Gastroesophageal sphincter (tissue), 4 donors: ENCODE measurements around the gene RAP2C. TPM values are rescaled to one million over a fixed set of nuclear protein-coding genes. Genes with fewer than 3 reads are reported as not detected.

Experiments
- ATAC-seq: fragments of 150-250 bp; one replicate; pipeline ENCODE4 v1.9.1; 2016; ENCODE audit warnings: mild to moderate bottlenecking, moderate library complexity
- H3K27ac ChIP-seq, 4 donors: fragments of 200-600 bp; sonication (generic) in 3 of 4; 1 replicate in 3 of 4; 2 replicates in 1 of 4; pipeline ENCODE4 v1.5.1; 2016 to 2019
- H3K27me3 ChIP-seq: fragments of 200-600 bp; sonication (generic); one replicate; pipeline ENCODE4 v1.5.1; 2019
- H3K36me3 ChIP-seq, 2 donors: fragments of 200-600 bp; sonication (generic); one replicate each; pipeline ENCODE4 v1.5.1; 2019; ENCODE audit warnings: control low read depth in 1 of 2
- H3K4me1 ChIP-seq, 3 donors: fragments of 200-600 bp; sonication (generic); 1 replicate in 2 of 3; 2 replicates in 1 of 3; pipeline ENCODE4 v1.5.1; 2016 to 2019; ENCODE audit warnings: control low read depth in 2 of 3
- H3K4me3 ChIP-seq, 2 donors: fragments of 200-600 bp; sonication (generic); one replicate each; pipeline ENCODE4 v1.5.1; 2019; ENCODE audit warnings: mild to moderate bottlenecking in 1 of 2, moderate library complexity in 1 of 2
- H3K9me3 ChIP-seq, 3 donors: fragments of 200-600 bp; sonication (generic); one replicate each; pipeline ENCODE4 v1.5.1; 2017 to 2019; ENCODE audit warnings: control low read depth in 2 of 3
- CTCF ChIP-seq, 4 experiments: fragments of 200-600 bp in 2 of 4; fragments of 450-650 bp in 2 of 4; sonication (generic) in 1 of 4; IDR thresholded peaks; one replicate each; pipeline ENCODE4 v1.5.1; 2017 to 2019; ENCODE audit warnings: antibody characterized with exemption in 4 of 4, mild to moderate bottlenecking in 2 of 4, moderate library complexity in 2 of 4
- EP300 ChIP-seq: sonication (generic); formaldehyde crosslinking; IDR thresholded peaks from one replicate; pipeline ENCODE4 v1.6.1; 2017; ENCODE audit warnings: antibody characterized with exemption, mild to moderate bottlenecking
- POLR2A ChIP-seq, 2 donors: fragments of 450-650 bp; IDR thresholded peaks; one replicate each; pipeline ENCODE4 v1.6.1; 2017; ENCODE audit warnings: antibody characterized with exemption in 2 of 2, mild to moderate bottlenecking in 2 of 2, moderate library complexity in 1 of 2
- POLR2AphosphoS5 ChIP-seq: sonication (generic); formaldehyde crosslinking; IDR thresholded peaks from one replicate; pipeline ENCODE4 v1.6.1; 2017; ENCODE audit warnings: antibody characterized with exemption
- WGBS, 2 donors: methylation state at CpG; one replicate each; pipeline ENCODE4 v1.1.5; 2018; ENCODE audit warnings: low coverage in 1 of 2; 5-methylcytosine and 5-hydroxymethylcytosine counted together
- total RNA-seq, 4 donors: library from RNA; depleted of rRNA; stranded (reverse); fragments of >200 nt; gene quantifications; one replicate each; pipeline ENCODE4 v1.1.0, GENCODE V29; 2016

Gene RAP2C
- total RNA-seq, 4 donors from 2014 or later, result 14.5 to 19.9 (median 15.5) TPM

GRCh38 chrX:132188175-132188574, 31.1 kb downstream of the RAP2C start:
- Histone ChIP-seq H3K9me3 (no peaks in the 10 kb centered on the region), H3K27ac (no peak overlapping the region), H3K27me3 (no peaks in the 10 kb centered on the region), H3K4me1 (no peaks in the 10 kb centered on the region), H3K4me3 (no peak overlapping the region), H3K36me3 (no peaks in the 10 kb centered on the region)
- 80 to 86% methylated on average over 1 to 3 of the region's 3 CpGs for WGBS, 2 donors
- no peak for ATAC-seq
- TF ChIP-seq POLR2AphosphoS5 (no peak), EP300 (no peak), POLR2A (IDR thresholded peaks at IDR 0.05) (no peak), CTCF (IDR thresholded peaks at IDR 0.05) (no peak)

- ATAC-seq, result no peak
- no peaks in the 10 kb centered on the region for H3K4me1 ChIP-seq
- no peaks in the 10 kb centered on the region for H3K36me3 ChIP-seq
- no peak overlapping the region for H3K27ac ChIP-seq
- WGBS, 2 donors, result 50 to 61% methylated on average over 4 of the region's 4 CpGs
- no peak overlapping the region for H3K4me3 ChIP-seq
- no peaks in the 10 kb centered on the region for H3K9me3 ChIP-seq
- H3K27me3 ChIP-seq, result no peaks in the 10 kb centered on the region
- TF ChIP-seq CTCF (IDR thresholded peaks at IDR 0.05) (no peak), EP300 (no peak), POLR2AphosphoS5 (no peak), POLR2A (IDR thresholded peaks at IDR 0.05) (no peak)
Measured at GRCh38 chrX:132187451-132187850, 31.8 kb downstream of the RAP2C start.

GRCh38 chrX:132184871-132185270, 34.4 kb downstream of the RAP2C start:
- H3K9me3 ChIP-seq, result no peaks in the 10 kb centered on the region
- H3K4me3 ChIP-seq, result no peak overlapping the region
- WGBS, 2 donors, result 83 to 85% methylated on average over 4 of the region's 4 CpGs
- no peak for ATAC-seq
- H3K27me3 ChIP-seq, result no peaks in the 10 kb centered on the region
- no peaks in the 10 kb centered on the region for H3K4me1 ChIP-seq
- H3K27ac ChIP-seq, result no peak overlapping the region
- no peak for TF ChIP-seq POLR2AphosphoS5
- TF ChIP-seq POLR2A (IDR thresholded peaks at IDR 0.05), result no peak
- TF ChIP-seq EP300, result no peak
- TF ChIP-seq CTCF (IDR thresholded peaks at IDR 0.05), result no peak
- no peaks in the 10 kb centered on the region for H3K36me3 ChIP-seq

GRCh38 chrX:132181364-132181763, 37.9 kb downstream of the RAP2C start:
- Histone ChIP-seq H3K9me3 (no peaks in the 10 kb centered on the region), H3K36me3 (no peaks in the 10 kb centered on the region), H3K27ac (no peak overlapping the region), H3K27me3 (no peaks in the 10 kb centered on the region), H3K4me3 (no peak overlapping the region), H3K4me1 (no peaks in the 10 kb centered on the region)
- ATAC-seq, result no peak
- 67% methylated on average over 3 of the region's 7 CpGs; no CpG with 5 or more reads in 1 of the 2 donors for WGBS, 2 donors
- TF ChIP-seq POLR2AphosphoS5, result no peak

GRCh38 chrX:132180929-132181328, 38.3 kb downstream of the RAP2C start:
- Histone ChIP-seq H3K27ac (no peak overlapping the region), H3K4me3 (no peak overlapping the region), H3K36me3 (no peaks in the 10 kb centered on the region), H3K4me1 (no peaks in the 10 kb centered on the region), H3K27me3 (no peaks in the 10 kb centered on the region), H3K9me3 (no peaks in the 10 kb centered on the region)
- 86% methylated on average over 1 of the region's 3 CpGs; no CpG with 5 or more reads in 1 of the 2 donors for WGBS, 2 donors
- no peak for ATAC-seq
- TF ChIP-seq EP300 (no peak), POLR2A (IDR thresholded peaks at IDR 0.05) (no peak), CTCF (IDR thresholded peaks at IDR 0.05) (no peak), POLR2AphosphoS5 (no peak)
